H1 (cell line): ENCODE data around the gene NRM. TPM values are rescaled to one million over a fixed set of nuclear protein-coding genes. Genes with fewer than 3 reads are reported as not detected.

Experiments used
- HDAC2 ChIP-seq, 2 experiments: fragments of 300-600 bp in 1 of 2; sonication (generic) in 1 of 2; IDR thresholded peaks; 2 replicates each; pipeline ENCODE4 v1.6.1; 2011 to 2012; ENCODE audit warnings: low read depth in 2 of 2, low read length in 2 of 2, mild to moderate bottlenecking in 2 of 2, moderate library complexity in 2 of 2, borderline replicate concordance in 1 of 2, inconsistent platforms in 1 of 2
- JUN ChIP-seq: IDR thresholded peaks from 2 replicates; pipeline ENCODE4 v1.6.1; 2011; ENCODE audit warnings: low read depth, mild to moderate bottlenecking, improper control_type of control experiment, low read length
- SP4 ChIP-seq: IDR thresholded peaks from 2 replicates; pipeline ENCODE4 v1.6.1; 2012; ENCODE audit warnings: low read length, inconsistent platforms
- YY1 ChIP-seq: IDR thresholded peaks from 2 replicates; pipeline ENCODE4 v1.6.1; 2011; ENCODE audit warnings: low read depth, mild to moderate bottlenecking, low read length
- ZNF274 ChIP-seq: IDR thresholded peaks from 2 replicates; pipeline ENCODE4 v1.7.0; 2012; ENCODE audit warnings: low read length, borderline replicate concordance; ENCODE audit errors: extremely low read depth
- polyA plus RNA-seq, 7 experiments: library from polyadenylated mRNA; depleted of rRNA in 3 of 7; stranded (reverse) in 5 of 7; unstranded in 2 of 7; fragments of >200 nt in 5 of 7; fragments of 200-250 nt in 2 of 7; gene quantifications; 1 replicate in 5 of 7; 2 replicates in 1 of 7; 4 replicates in 1 of 7; pipeline versions ENCODE4 v1.2.1 to v1.2.3, GENCODE V29; 2011 to 2013; ENCODE audit warnings: missing spikeins in 2 of 7, mixed read lengths in 2 of 7
- total RNA-seq: library from RNA; stranded (reverse); fragmentation: NEBNext Ultra II Directional; extraction: Animal tissue kit (Norgen Biotek cat#: 25700); gene quantifications from 2 replicates; pipeline ENCODE4 v1.2.1, GENCODE V29; 2021
- TF ChIP-seq, protein P1 (sequence below): IDR thresholded peaks from 2 replicates; pipeline ENCODE4 v1.6.1; 2012; ENCODE audit warnings: low read length, inconsistent platforms
- TF ChIP-seq, protein P2 (sequence below): IDR thresholded peaks from 2 replicates; pipeline ENCODE4 v1.6.1; 2012; ENCODE audit warnings: inconsistent platforms

Gene NRM
- total and polyA plus RNA-seq, 2 of the 8 experiments (the other 6 are each of a cell fraction or from before 2014, with no cell fraction given), result 27.3 to 50.4 TPM

DNA sequence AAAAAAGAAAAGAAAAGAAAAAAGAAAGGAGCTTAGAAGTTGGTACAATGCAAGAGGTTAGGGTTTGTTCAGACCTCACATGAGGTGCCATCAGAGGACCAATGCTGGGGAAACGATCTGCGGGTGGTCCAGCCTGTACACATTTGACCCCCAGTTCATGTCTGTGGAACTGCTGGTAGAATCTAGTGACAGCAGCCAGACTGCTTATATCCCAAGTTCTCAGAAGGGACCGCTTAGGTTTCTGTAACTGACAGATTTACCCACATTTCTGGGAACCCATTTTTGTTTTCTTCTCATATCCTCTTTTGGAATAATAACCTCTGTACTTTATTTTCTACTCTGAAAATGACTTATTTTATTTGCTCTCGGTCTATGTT, 9.0 kb downstream of the NRM start (continued):
- TF ChIP-seq, protein P1, sequence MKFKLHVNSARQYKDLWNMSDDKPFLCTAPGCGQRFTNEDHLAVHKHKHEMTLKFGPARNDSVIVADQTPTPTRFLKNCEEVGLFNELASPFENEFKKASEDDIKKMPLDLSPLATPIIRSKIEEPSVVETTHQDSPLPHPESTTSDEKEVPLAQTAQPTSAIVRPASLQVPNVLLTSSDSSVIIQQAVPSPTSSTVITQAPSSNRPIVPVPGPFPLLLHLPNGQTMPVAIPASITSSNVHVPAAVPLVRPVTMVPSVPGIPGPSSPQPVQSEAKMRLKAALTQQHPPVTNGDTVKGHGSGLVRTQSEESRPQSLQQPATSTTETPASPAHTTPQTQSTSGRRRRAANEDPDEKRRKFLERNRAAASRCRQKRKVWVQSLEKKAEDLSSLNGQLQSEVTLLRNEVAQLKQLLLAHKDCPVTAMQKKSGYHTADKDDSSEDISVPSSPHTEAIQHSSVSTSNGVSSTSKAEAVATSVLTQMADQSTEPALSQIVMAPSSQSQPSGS, result no peak
- TF ChIP-seq ZNF274 (no peak), JUN (no peak), HDAC2 (IDR thresholded peaks at IDR 0.05; ENCODE audit: borderline replicate concordance in 1 of 2, low read depth in 2 of 2, low read length in 2 of 2) (no peak), SP4 (no peak), YY1 (no peak)
- TF ChIP-seq, protein P2, sequence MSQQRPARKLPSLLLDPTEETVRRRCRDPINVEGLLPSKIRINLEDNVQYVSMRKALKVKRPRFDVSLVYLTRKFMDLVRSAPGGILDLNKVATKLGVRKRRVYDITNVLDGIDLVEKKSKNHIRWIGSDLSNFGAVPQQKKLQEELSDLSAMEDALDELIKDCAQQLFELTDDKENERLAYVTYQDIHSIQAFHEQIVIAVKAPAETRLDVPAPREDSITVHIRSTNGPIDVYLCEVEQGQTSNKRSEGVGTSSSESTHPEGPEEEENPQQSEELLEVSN, result no peak
- TF ChIP-seq, all 59 proteins: peak for 0
